CD4-positive, alpha-beta T cell (primary cell): ENCODE results near the gene FGFBP3. TPM values are rescaled to one million over a fixed set of nuclear protein-coding genes. Genes with fewer than 3 reads are reported as not detected.

Source experiments
- ATAC-seq: fragments of 200-7000 bp; cut with Tn5 transposase; one replicate; pipeline ENCODE4 v1.10.0; 2022; ENCODE audit warnings: mild to moderate bottlenecking; ENCODE audit not compliant: poor library complexity
- CTCF ChIA-PET: fragments of 350-600 bp; sonication (Branson Sonifier 250); formaldehyde crosslinking; loops from one replicate; lab custom pipeline; 2021; ENCODE audit warnings: antibody characterized with exemption, inconsistent platforms; lab: Charles Lee
- POLR2A ChIA-PET: fragments of 350-600 bp; sonication (Branson Sonifier 250); formaldehyde crosslinking; loops from one replicate; lab custom pipeline; 2021; ENCODE audit warnings: antibody characterized with exemption, inconsistent platforms; lab: Charles Lee
- DNase-seq, 14 experiments: peaks; one replicate each; pipeline ENCODE4 v3.0.0-alpha.2; 2013 to 2020; ENCODE audit warnings: mixed read lengths in 2 of 14
- H3K27ac ChIP-seq, 2 donors: one replicate each; pipeline versions ENCODE4 v1.5.1 to v1.7.0; 2013; ENCODE audit warnings: low read length in 2 of 2, low read depth in 1 of 2, mild to moderate bottlenecking in 1 of 2
- H3K27me3 ChIP-seq, 2 experiments: 1 replicate in 1 of 2; 2 replicates in 1 of 2; pipeline versions ENCODE4 v1.6.1 to v1.7.0; 2013; ENCODE audit warnings: low read length in 2 of 2, control low read depth in 1 of 2, mild to moderate bottlenecking in 1 of 2, moderate library complexity in 1 of 2; ENCODE audit not compliant: insufficient read depth in 2 of 2, control insufficient read depth in 1 of 2
- H3K36me3 ChIP-seq: one replicate; pipeline ENCODE4 v1.6.1; 2013; ENCODE audit warnings: low read length, control low read depth; ENCODE audit not compliant: insufficient read depth
- H3K4me1 ChIP-seq: one replicate; pipeline ENCODE4 v1.6.1; 2013; ENCODE audit warnings: low read length, control low read depth; ENCODE audit not compliant: insufficient read depth
- H3K4me3 ChIP-seq: one replicate; pipeline ENCODE4 v1.5.1; 2013; ENCODE audit warnings: mild to moderate bottlenecking, low read length, moderate library complexity
- H3K9me3 ChIP-seq, 2 experiments: 1 replicate in 1 of 2; 2 replicates in 1 of 2; pipeline versions ENCODE4 v1.6.1 to v1.7.0; 2013; ENCODE audit warnings: low read length in 2 of 2, mild to moderate bottlenecking in 2 of 2, control low read depth in 1 of 2, moderate library complexity in 1 of 2; ENCODE audit not compliant: control insufficient read depth in 1 of 2, insufficient read depth in 1 of 2
- H3K27ac Mint-ChIP-seq: one replicate; pipeline ENCODE4 v1.8.0; 2020; ENCODE audit warnings: mixed read lengths
- H3K27me3 Mint-ChIP-seq: one replicate; pipeline ENCODE4 v1.8.0; 2021; ENCODE audit warnings: mixed read lengths
- H3K36me3 Mint-ChIP-seq: one replicate; pipeline ENCODE4 v1.8.0; 2021; ENCODE audit warnings: low read depth, mixed read lengths
- H3K4me1 Mint-ChIP-seq: one replicate; pipeline ENCODE4 v1.8.0; 2021; ENCODE audit warnings: low read depth, mixed read lengths
- H3K4me3 Mint-ChIP-seq: one replicate; pipeline ENCODE4 v1.8.0; 2020; ENCODE audit warnings: mild to moderate bottlenecking, mixed read lengths
- H3K9me3 Mint-ChIP-seq: one replicate; pipeline ENCODE4 v1.8.0; 2020; ENCODE audit warnings: mixed read lengths
- CTCF ChIP-seq: fragments of 200-600 bp; IDR thresholded peaks from one replicate; pipeline ENCODE4 v1.8.0; 2022; ENCODE audit warnings: antibody characterized with exemption, mild to moderate bottlenecking
- intact Hi-C, 2 experiments: fragments of 100-400 bp; cut with DNase I in 1 of 2; cut with micrococcal nuclease in 1 of 2; formaldehyde crosslinking; loops; one replicate each; pipeline versions ENCODE4 v1.15.1 to v1.9.0; 2023 to 2025; cut with DNase I, micrococcal nuclease
- total RNA-seq, 174 experiments: library from RNA in 2 of 174; stranded (reverse) in 2 of 174; gene quantifications; one replicate each; pipeline ENCODE4 v1.2.3 and lab custom pipeline; 2021 to 2026

Gene FGFBP3
- total RNA-seq, 2 experiments from 2014 or later: 1.4 to 1.5 TPM

- H3K36me3 Mint-ChIP-seq: peaks cover 58% of the 10 kb centered on the region
- no peak overlapping the region for H3K4me3 Mint-ChIP-seq
- H3K4me1 Mint-ChIP-seq: no peaks in the 10 kb centered on the region
- POLR2A ChIA-PET: no interaction called here
- H3K9me3 ChIP-seq: no peaks in the 10 kb centered on the region
- H3K4me3 ChIP-seq: no peak overlapping the region
- H3K4me1 ChIP-seq: no peaks in the 10 kb centered on the region
- no peaks in the 10 kb centered on the region for H3K27me3 Mint-ChIP-seq
- intact Hi-C loops: no loop called here
- no peak overlapping the region for H3K27ac Mint-ChIP-seq
- no peaks in the 10 kb centered on the region for H3K9me3 Mint-ChIP-seq
- H3K27me3 ChIP-seq: no peaks in the 10 kb centered on the region
- CTCF ChIA-PET: no interaction called here
- DNase-seq (no peak), ATAC-seq (no peak)
- H3K36me3 ChIP-seq: peaks cover 50% of the 10 kb centered on the region
- TF ChIP-seq CTCF: no peak
- H3K27ac ChIP-seq: no peak overlapping the region
These were observed 45.2 kb downstream of the FGFBP3 start for GRCh38 chr10:91864099-91864498.

- Histone ChIP-seq H3K27me3 (no peaks in the 10 kb centered on the region), H3K9me3 (no peaks in the 10 kb centered on the region), H3K4me1 (no peaks in the 10 kb centered on the region), H3K4me3 (no peak overlapping the region), H3K27ac (no peak overlapping the region), H3K36me3 (peaks cover 78% of the 10 kb centered on the region)
- POLR2A ChIA-PET: no interaction called here
- Mint-ChIP-seq H3K4me1 (no peaks in the 10 kb centered on the region), H3K9me3 (no peaks in the 10 kb centered on the region), H3K4me3 (no peak overlapping the region), H3K36me3 (peaks cover 86% of the 10 kb centered on the region), H3K27me3 (no peaks in the 10 kb centered on the region), H3K27ac (no peak overlapping the region)
- intact Hi-C loops: no loop called here
- ATAC-seq (no peak), DNase-seq (no peak)
- CTCF ChIA-PET: no interaction called here
- no peak for TF ChIP-seq CTCF
These were observed 48.4 kb downstream of the FGFBP3 start for GRCh38 chr10:91860885-91861284.

- H3K27me3 Mint-ChIP-seq: no peaks in the 10 kb centered on the region
- no peak overlapping the region for H3K27ac Mint-ChIP-seq
- Histone ChIP-seq H3K4me1 (no peaks in the 10 kb centered on the region), H3K36me3 (peaks cover 90% of the 10 kb centered on the region), H3K27me3 (no peaks in the 10 kb centered on the region), H3K9me3 (no peaks in the 10 kb centered on the region), H3K4me3 (no peak overlapping the region), H3K27ac (no peak overlapping the region)
- intact Hi-C loops: loop anchor here (2.0 to 5.0 kb wide), 2 partner anchors 34 to 56 kb away; no protein-coding TSS in a partner anchor
- DNase-seq (peak in 6 of 14 experiments; percentile 2 to 30 (median 14)), ATAC-seq (no peak)
- peaks cover 96% of the 10 kb centered on the region for H3K36me3 Mint-ChIP-seq
- CTCF ChIA-PET: interaction anchor here (1.2 to 1.4 kb wide), 2 partner anchors 52 to 56 kb away, joined by 3 to 5 read pairs; no protein-coding TSS in a partner anchor
- no peaks in the 10 kb centered on the region for H3K4me1 Mint-ChIP-seq
- no peaks in the 10 kb centered on the region for H3K9me3 Mint-ChIP-seq
- H3K4me3 Mint-ChIP-seq: no peak overlapping the region
- TF ChIP-seq CTCF: no peak
- POLR2A ChIA-PET: interaction anchor here (1.4 kb wide), 1 partner anchor 58 kb away, joined by 3 read pairs; the partner anchor contains the start of gene TNKS2
These were observed 52.6 kb downstream of the FGFBP3 start for GRCh38 chr10:91856637-91857036.

Other genes starting within 250 kb of the FGFBP3 start
- 10 to 100 TPM; 47.8 to 50.4 TPM for gene TNKS2, start 111.1 kb downstream of the FGFBP3 start, total RNA-seq
- 10 to 100 TPM; 80.8 to 85.8 TPM for gene BTAF1, start 14.3 kb upstream of the FGFBP3 start, total RNA-seq